Mucosa of descending colon (tissue), 3 donors: Measurements from ENCODE around the gene IMPG2. TPM values are rescaled to one million over a fixed set of nuclear protein-coding genes. Genes with fewer than 3 reads are reported as not detected.

Experiments
- ATAC-seq: fragments of 200-7000 bp; cut with Tn5 transposase; one replicate; pipeline ENCODE4 v1.9.1; 2020; ENCODE audit warnings: mild to moderate bottlenecking, moderate library complexity
- DNase-seq, 3 donors: peaks; one replicate each; pipeline ENCODE4 v3.0.0-alpha.2; 2020
- H3K36me3 ChIP-seq: fragments of 200-600 bp; one replicate; pipeline ENCODE4 v1.8.0; 2021; ENCODE audit warnings: low read depth, mild to moderate bottlenecking
- H3K4me1 ChIP-seq: fragments of 200-600 bp; one replicate; pipeline ENCODE4 v1.8.0; 2021; ENCODE audit warnings: low read depth, mild to moderate bottlenecking
- H3K4me3 ChIP-seq: fragments of 200-600 bp; one replicate; pipeline ENCODE4 v1.8.0; 2021; ENCODE audit warnings: mild to moderate bottlenecking
- H3K9me3 ChIP-seq: fragments of 200-600 bp; one replicate; pipeline ENCODE4 v1.8.0; 2021; ENCODE audit warnings: mild to moderate bottlenecking
- CTCF ChIP-seq: fragments of 200-600 bp; IDR thresholded peaks from one replicate; pipeline ENCODE4 v1.8.0; 2022; ENCODE audit warnings: antibody characterized with exemption, mild to moderate bottlenecking
- intact Hi-C, 2 donors: fragments of 100-400 bp; cut with DNase I in 1 of 2; cut with micrococcal nuclease in 1 of 2; formaldehyde crosslinking; loops; one replicate each; pipeline versions ENCODE4 v1.11.0 to v1.11.1; 2022; cut with DNase I, micrococcal nuclease
- total RNA-seq, 3 donors: library from RNA; stranded (reverse); fragmentation: NEBNext Ultra II Directional in 2 of 3; extraction: Animal tissue kit (Norgen Biotek cat#: 25700) in 2 of 3; gene quantifications; one replicate each; pipeline versions ENCODE4 v1.2.1 to v1.2.4, GENCODE V29; 2021 to 2023
- donor health status: DM: no; HTN: no; CAD: no; lungs with moderate emphysema.
- donor health status: DM: no; HTN: no; CAD: no.
- donor health status: DM: no; HTN: yes; CAD: no.

Gene IMPG2
- total RNA-seq, 3 donors from 2014 or later: 0.09 to 0.22 (median 0.12) TPM

GRCh38 chr3:101256511-101256910 is 63.9 kb downstream of the IMPG2 start:
- DNase-seq (no peak), ATAC-seq (no peak)
- no peaks in the 10 kb centered on the region for H3K4me1 ChIP-seq
- TF ChIP-seq CTCF: no peak
- H3K36me3 ChIP-seq: no peaks in the 10 kb centered on the region
- no peaks in the 10 kb centered on the region for H3K9me3 ChIP-seq
- intact Hi-C loops: no loop called here
- no peak overlapping the region for H3K4me3 ChIP-seq

- ATAC-seq (no peak), DNase-seq (no peak)
- no peaks in the 10 kb centered on the region for H3K36me3 ChIP-seq
These were observed 64.9 kb downstream of the IMPG2 start for GRCh38 chr3:101255441-101255840.

GRCh38 chr3:101253396-101253795 is 67.0 kb downstream of the IMPG2 start:
- no peak for TF ChIP-seq CTCF
- ATAC-seq (no peak), DNase-seq (no peak)
- intact Hi-C loops: no loop called here
- Histone ChIP-seq H3K4me1 (no peaks in the 10 kb centered on the region), H3K9me3 (no peaks in the 10 kb centered on the region), H3K4me3 (no peak overlapping the region), H3K36me3 (no peaks in the 10 kb centered on the region)

More at GRCh38 chr3:101255441-101255840, 64.9 kb downstream of the IMPG2 start:
- Histone ChIP-seq H3K4me3 (no peak overlapping the region), H3K4me1 (no peaks in the 10 kb centered on the region), H3K9me3 (no peaks in the 10 kb centered on the region)
- TF ChIP-seq CTCF: no peak
- intact Hi-C loops: no loop called here

GRCh38 chr3:101252945-101253344 is 67.4 kb downstream of the IMPG2 start:
- DNase-seq (no peak), ATAC-seq (no peak)
- Histone ChIP-seq H3K9me3 (no peaks in the 10 kb centered on the region), H3K36me3 (no peaks in the 10 kb centered on the region), H3K4me1 (no peaks in the 10 kb centered on the region), H3K4me3 (no peak overlapping the region)
- TF ChIP-seq CTCF: no peak
- intact Hi-C loops: no loop called here

GRCh38 chr3:101252307-101252706 is 68.1 kb downstream of the IMPG2 start:
- no peaks in the 10 kb centered on the region for H3K4me1 ChIP-seq
- intact Hi-C loops: no loop called here
- TF ChIP-seq CTCF: no peak
- no peaks in the 10 kb centered on the region for H3K9me3 ChIP-seq
- no peaks in the 10 kb centered on the region for H3K36me3 ChIP-seq
- H3K4me3 ChIP-seq: no peak overlapping the region
- ATAC-seq (no peak), DNase-seq (no peak)

- Histone ChIP-seq H3K4me3 (no peak overlapping the region), H3K36me3 (no peaks in the 10 kb centered on the region), H3K4me1 (no peaks in the 10 kb centered on the region), H3K9me3 (no peaks in the 10 kb centered on the region)
- intact Hi-C loops: no loop called here
- no peak for TF ChIP-seq CTCF
- ATAC-seq (no peak), DNase-seq (no peak)
These were observed 68.9 kb downstream of the IMPG2 start for GRCh38 chr3:101251441-101251840.
